Effector memory CD8-positive, alpha-beta T cell (primary cell): Measurements from ENCODE around the gene RHBDF2.
"Not testable (repeated sequence)": the region's sequence is repeated elsewhere in the genome, so short reads cannot be mapped to it uniquely, and the experiment has no call there.

Experiments
- ATAC-seq: fragments of 150-1000 bp; cut with Tn5 transposase; replicated peaks from 2 replicates; pipeline ENCODE4 v1.10.0; 2021; ENCODE audit warnings: mild to moderate bottlenecking, moderate library complexity
- DNase-seq, 3 experiments: peaks; one replicate each; pipeline ENCODE4 v3.0.0; 2021
- H3K27ac Mint-ChIP-seq, 2 donors: one replicate each; pipeline ENCODE4 v1.8.0; 2022; ENCODE audit warnings: mild to moderate bottlenecking in 2 of 2, mixed read lengths in 2 of 2, moderate library complexity in 2 of 2
- H3K27me3 Mint-ChIP-seq, 2 donors: one replicate each; pipeline ENCODE4 v1.8.0; 2022; ENCODE audit warnings: mixed read lengths in 2 of 2
- H3K36me3 Mint-ChIP-seq: one replicate; pipeline ENCODE4 v1.8.0; 2022; ENCODE audit warnings: mild to moderate bottlenecking, moderate library complexity, mixed read lengths; ENCODE audit not compliant: insufficient read depth
- H3K4me1 Mint-ChIP-seq, 2 donors: one replicate each; pipeline ENCODE4 v1.8.0; 2022; ENCODE audit warnings: low read depth in 2 of 2, mixed read lengths in 2 of 2
- H3K4me3 Mint-ChIP-seq, 2 donors: one replicate each; pipeline ENCODE4 v1.8.0; 2022; ENCODE audit warnings: mild to moderate bottlenecking in 2 of 2, mixed read lengths in 2 of 2, moderate library complexity in 2 of 2
- H3K9me3 Mint-ChIP-seq, 2 donors: one replicate each; pipeline ENCODE4 v1.8.0; 2022; ENCODE audit warnings: mixed read lengths in 2 of 2

RHBDF2 gene

GRCh38 chr17:76525513-76525833 lies 24.2 kb upstream of the RHBDF2 start:
- not testable (repeated sequence) for H3K27me3 Mint-ChIP-seq, DNase-seq, H3K4me3 Mint-ChIP-seq, H3K9me3 Mint-ChIP-seq, H3K36me3 Mint-ChIP-seq, ATAC-seq
- peaks cover 21 to 26% of the 10 kb centered on the region in 2 donors for H3K4me1 Mint-ChIP-seq
- H3K27ac Mint-ChIP-seq, result peak overlapping the region in 1 of 2 donors; percentile 84

- DNase-seq, result no peak
- Mint-ChIP-seq H3K4me1 (peaks cover 21 to 25% of the 10 kb centered on the region in 2 donors), H3K27me3 (no peaks in the 10 kb centered on the region), H3K36me3 (peaks cover 6% of the 10 kb centered on the region), H3K9me3 (no peaks in the 10 kb centered on the region), H3K4me3 (peak overlapping the region in 1 of 2 donors; percentile 19), H3K27ac (peak overlapping the region; percentile 25 to 84)
- ATAC-seq, result no peak
Observed at GRCh38 chr17:76524598-76525512, 23.6 kb upstream of the RHBDF2 start.

- Mint-ChIP-seq H3K27ac (peak overlapping the region; percentile 25 to 76), H3K4me3 (peak overlapping the region in 1 of 2 donors; percentile 65), H3K36me3 (peaks cover 6% of the 10 kb centered on the region), H3K9me3 (no peaks in the 10 kb centered on the region), H3K27me3 (no peaks in the 10 kb centered on the region), H3K4me1 (peaks cover 32 to 34% of the 10 kb centered on the region in 2 donors)
- peak; percentile 86 for ATAC-seq
- peak; percentile 76 to 83 (median 80) for DNase-seq
Observed at GRCh38 chr17:76523084-76524037, 22.1 kb upstream of the RHBDF2 start.

GRCh38 chr17:76521683-76522082 lies 20.5 kb upstream of the RHBDF2 start:
- ATAC-seq, H3K9me3 Mint-ChIP-seq, H3K4me3 Mint-ChIP-seq, DNase-seq, H3K36me3 Mint-ChIP-seq, H3K27me3 Mint-ChIP-seq: not testable (repeated sequence)
- H3K4me1 Mint-ChIP-seq, result peaks cover 28 to 31% of the 10 kb centered on the region in 2 donors
- H3K27ac Mint-ChIP-seq, result peak overlapping the region in 1 of 2 donors; percentile 46

GRCh38 chr17:76521262-76521661 lies 20.0 kb upstream of the RHBDF2 start:
- no peak for DNase-seq
- H3K27ac Mint-ChIP-seq, result peak overlapping the region; percentile 28 to 46
- no peak for ATAC-seq
- H3K9me3 Mint-ChIP-seq, result no peaks in the 10 kb centered on the region
- no peaks in the 10 kb centered on the region for H3K27me3 Mint-ChIP-seq
- H3K36me3 Mint-ChIP-seq, result peaks cover 13% of the 10 kb centered on the region
- H3K4me3 Mint-ChIP-seq, result no peak overlapping the region
- peaks cover 31 to 35% of the 10 kb centered on the region in 2 donors for H3K4me1 Mint-ChIP-seq

GRCh38 chr17:76519048-76519966 lies 18.1 kb upstream of the RHBDF2 start:
- Mint-ChIP-seq H3K9me3 (no peaks in the 10 kb centered on the region), H3K4me1 (peaks cover 48 to 49% of the 10 kb centered on the region in 2 donors), H3K36me3 (peaks cover 27% of the 10 kb centered on the region), H3K4me3 (peak overlapping the region in 1 of 2 donors; percentile 2), H3K27ac (peak overlapping the region; percentile 91 to 99), H3K27me3 (no peaks in the 10 kb centered on the region)
- ATAC-seq (no peak), DNase-seq (no peak)

GRCh38 chr17:76517638-76518038 lies 16.4 kb upstream of the RHBDF2 start:
- Mint-ChIP-seq H3K4me3 (peak overlapping the region; percentile 41 to 61), H3K9me3 (no peaks in the 10 kb centered on the region), H3K27me3 (no peaks in the 10 kb centered on the region), H3K27ac (peak overlapping the region; percentile 91 to 99), H3K4me1 (peaks cover 50 to 51% of the 10 kb centered on the region in 2 donors), H3K36me3 (peaks cover 35% of the 10 kb centered on the region)
- DNase-seq (no peak), ATAC-seq (no peak)

GRCh38 chr17:76515274-76515949 lies 14.2 kb upstream of the RHBDF2 start:
- no peaks in the 10 kb centered on the region for H3K9me3 Mint-ChIP-seq
- peak; percentile 81 for ATAC-seq
- no peaks in the 10 kb centered on the region for H3K27me3 Mint-ChIP-seq
- peaks cover 63 to 65% of the 10 kb centered on the region in 2 donors for H3K4me1 Mint-ChIP-seq
- H3K36me3 Mint-ChIP-seq, result peaks cover 32% of the 10 kb centered on the region
- peak; percentile 82 to 87 (median 83) for DNase-seq
- peak overlapping the region; percentile 67 to 68 for H3K4me3 Mint-ChIP-seq
- peak overlapping the region; percentile 91 to 99 for H3K27ac Mint-ChIP-seq

- not testable (repeated sequence) for DNase-seq, H3K9me3 Mint-ChIP-seq, ATAC-seq, H3K27me3 Mint-ChIP-seq
- H3K4me3 Mint-ChIP-seq, result peak overlapping the region; percentile 67 to 68
- peaks cover 60 to 64% of the 10 kb centered on the region in 2 donors for H3K4me1 Mint-ChIP-seq
- peak overlapping the region; percentile 91 to 99 for H3K27ac Mint-ChIP-seq
- peaks cover 32% of the 10 kb centered on the region for H3K36me3 Mint-ChIP-seq
Observed at GRCh38 chr17:76514355-76514754, 13.1 kb upstream of the RHBDF2 start.

- peaks cover 57% of the 10 kb centered on the region in 2 donors for H3K4me1 Mint-ChIP-seq
- no peaks in the 10 kb centered on the region for H3K9me3 Mint-ChIP-seq
- DNase-seq, result no peak
- no peaks in the 10 kb centered on the region for H3K27me3 Mint-ChIP-seq
- H3K36me3 Mint-ChIP-seq, result peaks cover 32% of the 10 kb centered on the region
- ATAC-seq, result no peak
- peak overlapping the region; percentile 91 to 99 for H3K27ac Mint-ChIP-seq
- peak overlapping the region; percentile 60 for H3K4me3 Mint-ChIP-seq
Observed at GRCh38 chr17:76513306-76513692, 12.1 kb upstream of the RHBDF2 start.

- peak overlapping the region; percentile 91 to 99 for H3K27ac Mint-ChIP-seq
- H3K27me3 Mint-ChIP-seq, result no peaks in the 10 kb centered on the region
- DNase-seq, result no peak
- H3K4me1 Mint-ChIP-seq, result peaks cover 53 to 56% of the 10 kb centered on the region in 2 donors
- no peak for ATAC-seq
- no peaks in the 10 kb centered on the region for H3K9me3 Mint-ChIP-seq
- H3K36me3 Mint-ChIP-seq, result peaks cover 29% of the 10 kb centered on the region
- H3K4me3 Mint-ChIP-seq, result peak overlapping the region; percentile 60
Observed at GRCh38 chr17:76512366-76513305, 11.4 kb upstream of the RHBDF2 start.
